ENCODE data around the gene ZPR1. TPM values are rescaled to one million over a fixed set of nuclear protein-coding genes. Genes with fewer than 3 reads are reported as not detected.

Gene ZPR1
- total RNA-seq, 2 experiments from 2014 or later, result 111 to 112 TPM

GRCh38 chr11:116800610-116801009 is 12.8 kb upstream of the ZPR1 start:
- ChIA-PET CTCF (interaction anchor here (2.4 kb wide), 1 partner anchor 10 kb away, joined by 9 read pairs; the partner anchor contains the start of gene APOA5), POLR2A (interaction anchor here (0.7 kb wide), 1 partner anchor 25 kb away, joined by 3 read pairs; no protein-coding TSS in a partner anchor)

DNA sequence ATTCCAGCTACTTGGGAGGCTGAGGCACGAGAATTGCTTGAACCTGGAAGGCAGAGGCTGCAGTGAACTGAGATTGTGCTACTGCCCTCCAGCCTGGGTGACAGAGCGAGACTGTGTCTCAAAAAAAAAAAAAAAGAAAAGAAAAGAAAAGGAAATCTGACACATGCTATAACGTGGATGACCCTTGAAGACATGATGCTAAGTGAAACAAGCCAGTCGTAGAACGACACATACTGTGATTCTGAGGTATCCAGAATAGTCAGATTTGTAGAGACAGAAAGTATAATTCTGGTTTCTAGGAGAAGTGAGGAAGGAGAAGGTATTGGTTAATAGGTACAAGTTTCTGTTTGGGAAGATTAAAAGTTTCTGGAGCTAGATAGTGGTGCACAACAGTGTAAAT is 10.5 kb upstream of the ZPR1 start:
- ChIA-PET POLR2A (interaction anchor here (0.6 kb wide), 1 partner anchor 132 kb away, joined by 3 read pairs; no protein-coding TSS in a partner anchor), CTCF (no interaction called here)

- ChIA-PET CTCF (no interaction called here), POLR2A (no interaction called here)
Measured at GRCh38 chr11:116797816-116798215, 10.0 kb upstream of the ZPR1 start.

- ChIA-PET CTCF (no interaction called here), POLR2A (no interaction called here)
Measured at GRCh38 chr11:116796548-116796947, 8.7 kb upstream of the ZPR1 start.

GRCh38 chr11:116794851-116795250 is 7.0 kb upstream of the ZPR1 start:
- POLR2A ChIA-PET, result no interaction called here
- CTCF ChIA-PET, result interaction anchor here (1.7 kb wide), 1 partner anchor 311 kb away, joined by 6 read pairs; no protein-coding TSS in a partner anchor

- POLR2A ChIA-PET, result no interaction called here
- CTCF ChIA-PET, result interaction anchor here (0.6 to 5.7 kb wide), 4 partner anchors 43 to 433 kb away, joined by 3 to 56 read pairs (median 4); partner anchors contain the start of gene APOA1
Measured at GRCh38 chr11:116793772-116794097, 5.9 kb upstream of the ZPR1 start.

GRCh38 chr11:116792869-116793771 is 5.3 kb upstream of the ZPR1 start:
- CTCF ChIA-PET, result interaction anchor here (0.6 to 5.7 kb wide), 5 partner anchors 35 to 434 kb away, joined by 3 to 56 read pairs (median 4); partner anchors contain the start of gene APOA1
- POLR2A ChIA-PET, result no interaction called here

DNA sequence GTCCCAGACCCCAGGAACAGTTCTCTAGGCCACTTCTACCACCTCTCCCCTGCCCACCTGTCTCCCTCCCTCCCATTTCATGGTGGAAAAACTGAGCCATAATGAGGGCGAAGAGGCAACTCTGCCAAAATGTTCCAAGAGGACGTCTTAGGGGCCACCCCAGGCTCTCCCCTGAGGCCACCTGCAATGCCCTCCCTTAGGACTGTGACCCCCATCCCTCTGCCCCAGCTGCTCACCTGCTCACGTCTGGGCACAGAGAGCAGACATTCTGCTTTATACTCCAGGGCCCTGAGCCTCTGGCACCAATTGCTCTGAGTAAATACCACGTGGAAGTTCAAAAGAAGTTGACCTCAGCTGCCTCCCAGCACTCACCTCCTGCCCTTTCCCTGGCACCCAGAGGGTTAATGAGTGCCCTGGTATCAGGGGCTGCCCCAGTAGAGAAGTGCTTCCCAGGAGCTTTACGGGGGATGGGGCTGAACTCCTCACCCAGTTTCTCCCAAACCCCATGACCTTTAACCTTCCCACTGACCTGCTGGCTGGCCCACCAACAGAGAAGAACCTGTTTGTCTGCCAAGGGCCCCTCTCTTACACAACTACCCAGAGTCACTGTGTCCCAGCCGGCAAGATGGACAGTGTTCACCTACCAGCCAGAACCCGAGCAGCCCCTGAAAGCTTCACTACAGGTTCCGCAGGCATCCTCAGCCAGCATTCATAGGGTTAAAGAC is 4.5 kb upstream of the ZPR1 start:
- ChIA-PET POLR2A (no interaction called here), CTCF (interaction anchor here (0.9 to 5.7 kb wide), 5 partner anchors 21 to 314 kb away, joined by 3 to 56 read pairs (median 3); partner anchors contain the start of gene APOA1)

DNA sequence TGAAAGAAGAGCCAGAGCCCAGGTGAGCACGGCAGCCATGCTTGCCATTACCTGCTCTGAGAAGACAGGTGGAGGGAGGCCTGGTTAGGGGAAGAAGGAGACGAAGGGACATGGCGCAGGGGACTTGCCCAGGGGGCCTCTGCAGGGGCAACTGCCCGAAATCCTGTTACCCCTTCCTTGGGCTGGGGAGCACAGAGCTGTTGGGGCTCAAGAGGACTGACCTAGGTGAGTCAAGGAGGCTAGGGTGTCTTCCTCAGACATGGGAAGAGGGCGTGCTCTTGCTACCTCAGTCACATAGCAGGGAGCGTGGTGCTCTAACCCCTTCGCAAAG is 4.0 kb upstream of the ZPR1 start, which contains the start of gene APOA5:
TSS of gene APOA5 (minus strand) at position 67 of the 331 bp plus-strand sequence. CDS start at position 48, 19 bp downstream.
- ChIA-PET CTCF (interaction anchor here (0.9 to 5.7 kb wide), 18 partner anchors 9 to 387 kb away, joined by 3 to 56 read pairs (median 4); partner anchors contain the start of genes APOA1 and SIDT2), POLR2A (interaction anchor here (1.9 kb wide), 1 partner anchor 44 kb away, joined by 12 read pairs; no protein-coding TSS in a partner anchor)

DNA sequence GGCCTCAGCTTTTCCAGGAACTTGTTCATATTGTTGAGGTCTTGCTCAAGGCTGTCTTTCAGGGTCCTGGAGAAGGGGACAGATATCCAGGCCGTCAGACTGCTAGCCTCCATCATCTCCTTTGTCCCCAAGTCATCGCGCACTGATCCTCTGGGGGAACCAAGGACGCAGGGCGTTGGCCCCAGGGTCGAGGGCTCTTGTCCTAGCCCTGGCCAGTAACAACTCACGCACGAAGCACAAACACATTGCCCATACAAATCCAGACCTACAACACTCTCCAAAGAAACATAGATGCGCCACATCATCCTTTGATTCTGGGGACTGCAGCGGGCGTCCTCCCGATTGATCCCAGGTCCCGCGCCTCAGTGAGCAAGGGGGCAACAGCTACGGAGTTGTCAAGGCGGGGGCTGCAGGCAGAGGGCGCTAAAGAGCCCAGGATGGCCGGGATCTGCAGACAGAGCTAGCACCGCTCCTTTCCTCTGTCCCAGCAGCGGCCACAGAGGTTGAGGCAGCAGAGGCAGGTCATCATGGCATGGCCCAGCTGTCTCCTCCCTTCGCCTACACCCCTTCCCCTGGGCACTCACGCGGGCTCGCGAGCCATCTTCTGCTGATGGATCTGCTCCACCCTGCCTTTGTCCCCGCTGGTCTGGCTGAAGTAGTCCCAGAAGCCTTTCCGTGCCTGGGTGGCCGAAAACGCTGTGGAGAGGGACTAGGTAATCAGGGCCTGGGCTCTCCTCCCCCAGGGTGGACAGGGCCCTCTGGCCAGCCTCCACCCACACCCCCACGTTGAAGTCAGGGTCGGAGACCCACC is 3.4 kb upstream of the ZPR1 start:
- CTCF ChIA-PET, result interaction anchor here (0.5 to 5.7 kb wide), 23 partner anchors 8 to 436 kb away, joined by 3 to 56 read pairs (median 4); partner anchors contain the start of genes APOA1 and SIDT2
- POLR2A ChIA-PET, result interaction anchor here (0.5 to 1.9 kb wide), 3 partner anchors 16 to 307 kb away, joined by 3 to 12 read pairs (median 10); partner anchors contain the start of gene SIK3

- ChIA-PET CTCF (interaction anchor here (0.5 to 5.7 kb wide), 24 partner anchors 8 to 436 kb away, joined by 3 to 56 read pairs (median 4); partner anchors contain the start of genes APOA1 and SIDT2), POLR2A (interaction anchor here (0.5 to 1.9 kb wide), 4 partner anchors 15 to 308 kb away, joined by 3 to 12 read pairs (median 8); partner anchors contain the start of gene SIK3)
Measured at GRCh38 chr11:116790167-116791001, 2.6 kb upstream of the ZPR1 start.

GRCh38 chr11:116788975-116789374 is 1.2 kb upstream of the ZPR1 start:
- CTCF ChIA-PET, result interaction anchor here (1.4 to 5.7 kb wide), 3 partner anchors 28 to 318 kb away, joined by 3 to 56 read pairs (median 40); partner anchors contain the start of gene APOA1
- POLR2A ChIA-PET, result interaction anchor here (0.5 kb wide), 1 partner anchor 314 kb away, joined by 3 read pairs; no protein-coding TSS in a partner anchor

GRCh38 chr11:116788534-116788933 is 711 bp upstream of the ZPR1 start:
- ChIA-PET CTCF (interaction anchor here (1.1 to 4.1 kb wide), 2 partner anchors 45 to 318 kb away, joined by 3 to 40 read pairs; no protein-coding TSS in a partner anchor), POLR2A (interaction anchor here (0.5 to 1.8 kb wide), 5 partner anchors 10 to 315 kb away, joined by 3 to 8 read pairs (median 5); no protein-coding TSS in a partner anchor)

- ChIA-PET POLR2A (interaction anchor here (0.8 to 1.8 kb wide), 7 partner anchors 9 to 67 kb away, joined by 3 to 10 read pairs (median 5); partner anchors contain the start of gene BUD13), CTCF (interaction anchor here (1.1 to 1.7 kb wide), 3 partner anchors 14 to 438 kb away, joined by 3 to 5 read pairs (median 5); no protein-coding TSS in a partner anchor)
Measured at GRCh38 chr11:116787436-116787785, 412 bp downstream of the ZPR1 start.

- ChIA-PET CTCF (interaction anchor here (1.1 to 1.9 kb wide), 4 partner anchors 8 to 438 kb away, joined by 3 to 7 read pairs (median 5); no protein-coding TSS in a partner anchor), POLR2A (interaction anchor here (0.8 to 1.8 kb wide), 4 partner anchors 13 to 67 kb away, joined by 3 to 10 read pairs (median 6); partner anchors contain the start of gene BUD13)
Measured at GRCh38 chr11:116786966-116787365, 857 bp downstream of the ZPR1 start.

- ChIA-PET CTCF (interaction anchor here (0.9 to 1.9 kb wide), 5 partner anchors 7 to 439 kb away, joined by 3 to 7 read pairs (median 5); no protein-coding TSS in a partner anchor), POLR2A (interaction anchor here (1.1 kb wide), 1 partner anchor 50 kb away, joined by 4 read pairs; no protein-coding TSS in a partner anchor)
Measured at GRCh38 chr11:116786326-116786725, 1.5 kb downstream of the ZPR1 start.

- POLR2A ChIA-PET, result interaction anchor here (0.7 kb wide), 1 partner anchor 9 kb away, joined by 3 read pairs; no protein-coding TSS in a partner anchor
- CTCF ChIA-PET, result interaction anchor here (1.5 to 2.1 kb wide), 2 partner anchors 9 to 53 kb away, joined by 4 to 6 read pairs; partner anchors contain the start of gene APOA5
Measured at GRCh38 chr11:116782728-116783127, 5.1 kb downstream of the ZPR1 start.

Measured in activated CD8-positive, alpha-beta memory T cell treated with anti-CD3 and anti-CD28 coated beads for 36 hours (primary cell).